HS-5 (cell line): ENCODE data around the gene NSG1.

Experiments
- DNase-seq: peaks from one replicate; pipeline ENCODE4 v3.0.0-alpha.2; 2012; ENCODE audit warnings: low read depth

The NSG1 gene

DNA sequence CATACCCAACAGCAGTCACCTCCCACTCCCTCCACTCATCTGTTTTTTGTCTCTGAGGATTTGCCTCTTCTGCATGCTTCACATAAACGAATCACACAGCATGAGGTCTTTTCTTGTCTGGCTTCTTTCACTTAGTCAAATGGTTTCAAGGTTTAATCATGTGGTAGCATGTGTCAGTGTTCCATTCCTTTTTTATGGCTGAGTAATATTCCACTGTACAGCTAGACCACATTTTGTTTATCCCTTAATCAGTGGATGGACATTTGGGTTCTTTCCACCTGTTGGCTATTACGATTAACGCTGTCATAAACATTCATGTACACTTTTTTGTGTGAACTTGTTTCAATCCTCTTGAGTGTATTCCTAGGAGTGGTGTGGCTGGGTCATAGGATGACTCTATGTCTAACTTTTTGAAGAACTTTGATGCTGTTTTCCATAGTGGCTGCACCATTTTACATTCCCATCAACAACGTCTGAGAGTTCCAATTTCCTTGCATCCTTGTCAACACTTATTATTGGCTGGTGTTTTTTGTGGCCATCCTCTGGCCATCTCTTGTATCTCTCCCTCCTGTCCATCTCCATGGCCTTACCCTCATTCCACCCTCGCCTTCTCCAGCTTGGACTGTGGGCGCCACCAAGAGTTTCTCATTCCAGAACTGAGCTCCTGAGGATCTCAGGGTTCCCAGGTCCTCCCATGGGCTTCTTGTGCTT is 12.4 kb upstream of the NSG1 start:
- no peak for DNase-seq

- no peak for DNase-seq
Observed at GRCh38 chr4:4376074-4376473, 10.8 kb upstream of the NSG1 start.

GRCh38 chr4:4377191-4377590 is 9.7 kb upstream of the NSG1 start:
- DNase-seq = no peak

- no peak for DNase-seq
Observed at GRCh38 chr4:4377732-4378460, 9.0 kb upstream of the NSG1 start.

GRCh38 chr4:4379540-4380087 is 7.3 kb upstream of the NSG1 start:
- DNase-seq = no peak

GRCh38 chr4:4383085-4383484 is 3.8 kb upstream of the NSG1 start:
- DNase-seq = no peak

GRCh38 chr4:4384837-4385236 is 2.1 kb upstream of the NSG1 start:
- DNase-seq = no peak

DNA sequence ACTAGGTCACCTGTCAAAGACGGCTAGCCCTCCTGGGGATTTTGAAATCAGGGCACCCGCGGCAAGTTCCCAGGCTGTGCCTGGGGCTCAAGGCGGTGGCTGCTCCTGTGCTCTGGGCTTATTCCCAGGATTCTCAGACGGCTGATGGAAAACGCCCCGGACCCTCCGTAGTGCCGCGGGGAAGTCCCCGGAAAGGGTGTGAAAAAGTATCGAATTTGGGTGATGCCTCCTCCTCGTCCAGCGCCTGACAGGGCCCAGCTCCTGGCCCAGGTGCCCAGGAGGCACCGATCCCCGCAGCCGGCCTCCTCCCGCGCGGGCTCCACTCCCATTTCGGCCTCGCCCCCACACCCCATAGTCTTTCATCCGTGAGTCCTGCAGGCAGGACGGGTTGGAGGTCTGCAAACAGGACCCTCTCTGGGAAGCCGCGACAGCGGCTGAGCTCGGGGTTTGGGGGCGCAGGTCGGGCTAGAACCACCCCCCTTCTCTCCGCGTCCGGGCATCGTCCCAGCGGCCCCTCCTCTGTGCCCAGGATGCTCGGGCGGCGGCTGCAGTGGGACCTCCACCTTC is 1.1 kb upstream of the NSG1 start:
- no peak for DNase-seq

DNA sequence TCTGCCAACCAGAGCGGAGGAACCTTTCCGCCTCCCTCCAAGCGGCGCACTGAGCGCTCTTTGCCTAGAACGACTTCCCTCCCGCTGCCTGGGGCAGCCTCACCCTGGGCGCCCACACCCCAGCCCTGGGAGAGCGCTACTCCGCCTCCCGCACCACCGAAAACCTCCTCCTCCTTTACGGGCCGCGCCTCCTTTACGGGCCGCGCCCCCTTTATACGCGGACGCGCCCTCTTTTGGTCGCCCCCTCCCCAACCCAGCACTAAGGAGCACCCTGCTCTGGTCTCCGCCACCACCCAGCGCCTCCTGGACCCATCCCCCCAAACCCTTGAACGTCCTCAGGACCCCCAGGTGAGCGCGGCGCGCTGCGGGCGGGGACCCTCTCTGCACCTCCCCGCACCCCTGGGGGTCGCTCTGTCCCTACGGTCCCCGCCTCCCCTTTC is 586 bp upstream of the NSG1 start:
- no peak for DNase-seq

DNA sequence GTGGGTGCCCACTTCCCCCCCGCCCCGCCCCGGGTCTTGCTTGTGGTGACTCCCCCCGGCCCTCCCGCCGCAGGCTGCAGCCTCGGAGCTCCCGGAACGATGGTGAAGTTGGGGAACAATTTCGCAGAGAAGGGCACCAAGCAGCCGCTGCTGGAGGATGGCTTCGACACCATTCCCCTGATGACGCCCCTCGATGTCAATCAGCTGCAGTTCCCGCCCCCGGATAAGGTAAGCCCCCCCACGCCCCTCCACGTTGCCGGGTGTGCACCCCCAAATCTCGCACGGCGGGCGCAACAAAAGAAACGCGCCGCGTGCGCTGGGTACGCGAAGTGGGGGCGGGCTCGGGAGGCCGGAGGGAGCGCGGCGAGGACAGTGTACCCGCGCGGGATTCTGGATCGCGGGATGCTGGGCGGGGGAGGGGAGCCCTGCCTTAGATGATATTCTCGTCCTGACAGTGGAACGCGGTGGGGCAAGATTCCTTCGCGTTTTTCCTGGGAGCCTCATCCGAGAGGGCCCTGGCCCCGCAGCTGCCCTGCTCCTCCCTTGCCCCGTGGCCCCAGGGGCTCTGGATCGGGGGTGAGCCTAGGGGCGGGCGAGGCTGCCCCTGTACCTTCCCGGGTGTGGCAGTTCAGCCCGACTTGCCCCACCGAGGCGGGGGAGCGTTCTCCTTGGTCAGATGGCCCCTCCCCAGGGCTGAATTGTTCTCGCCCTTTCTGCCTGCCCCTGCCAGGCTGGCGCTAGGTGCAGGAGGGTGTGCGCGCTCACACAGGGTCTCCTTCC is 819 bp downstream of the NSG1 start:
- no peak for DNase-seq

- DNase-seq = no peak
Observed at GRCh38 chr4:4388311-4388790, 1.4 kb downstream of the NSG1 start.

DNA sequence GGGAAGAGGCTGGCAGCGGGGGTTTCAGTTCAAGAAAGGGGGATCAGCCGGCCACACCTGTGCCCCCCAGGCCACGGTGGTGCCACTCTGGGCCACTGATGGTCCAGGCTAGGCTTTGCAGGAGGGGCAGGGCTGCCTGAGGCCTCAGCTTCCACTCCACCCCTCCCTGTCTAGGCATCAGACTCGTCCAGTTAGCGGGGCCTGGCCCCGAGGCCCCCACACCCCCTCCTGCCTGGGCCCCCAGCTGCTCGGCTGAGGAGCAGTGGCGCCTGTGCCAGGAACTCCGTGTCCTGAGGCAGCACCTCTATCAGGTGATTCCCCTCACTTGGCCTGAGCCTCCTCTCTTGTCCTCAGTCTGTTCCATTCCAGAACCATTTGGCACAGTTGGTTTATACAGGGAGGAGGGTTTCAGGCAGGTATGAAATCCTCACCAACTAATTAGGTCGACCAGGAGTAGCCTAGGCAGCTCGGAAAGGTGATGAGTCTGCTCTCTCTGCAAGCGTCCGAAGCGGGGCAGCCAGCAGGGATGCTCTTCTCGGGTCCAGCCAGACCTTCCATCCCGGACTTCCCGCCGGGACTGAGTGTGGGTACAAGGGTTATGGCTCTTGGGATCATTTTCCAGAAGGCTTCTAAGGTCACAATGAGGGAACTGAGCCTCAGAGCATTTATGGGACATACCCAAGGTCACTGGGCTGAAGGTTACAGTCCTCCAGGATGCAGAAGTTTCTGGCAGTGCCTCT is 2.1 kb downstream of the NSG1 start:
- no peak for DNase-seq

GRCh38 chr4:4390046-4390445 is 3.1 kb downstream of the NSG1 start:
- no peak for DNase-seq

GRCh38 chr4:4390515-4391240 is 3.8 kb downstream of the NSG1 start:
- DNase-seq = no peak

GRCh38 chr4:4391866-4392265 is 5.0 kb downstream of the NSG1 start:
- no peak for DNase-seq

DNA sequence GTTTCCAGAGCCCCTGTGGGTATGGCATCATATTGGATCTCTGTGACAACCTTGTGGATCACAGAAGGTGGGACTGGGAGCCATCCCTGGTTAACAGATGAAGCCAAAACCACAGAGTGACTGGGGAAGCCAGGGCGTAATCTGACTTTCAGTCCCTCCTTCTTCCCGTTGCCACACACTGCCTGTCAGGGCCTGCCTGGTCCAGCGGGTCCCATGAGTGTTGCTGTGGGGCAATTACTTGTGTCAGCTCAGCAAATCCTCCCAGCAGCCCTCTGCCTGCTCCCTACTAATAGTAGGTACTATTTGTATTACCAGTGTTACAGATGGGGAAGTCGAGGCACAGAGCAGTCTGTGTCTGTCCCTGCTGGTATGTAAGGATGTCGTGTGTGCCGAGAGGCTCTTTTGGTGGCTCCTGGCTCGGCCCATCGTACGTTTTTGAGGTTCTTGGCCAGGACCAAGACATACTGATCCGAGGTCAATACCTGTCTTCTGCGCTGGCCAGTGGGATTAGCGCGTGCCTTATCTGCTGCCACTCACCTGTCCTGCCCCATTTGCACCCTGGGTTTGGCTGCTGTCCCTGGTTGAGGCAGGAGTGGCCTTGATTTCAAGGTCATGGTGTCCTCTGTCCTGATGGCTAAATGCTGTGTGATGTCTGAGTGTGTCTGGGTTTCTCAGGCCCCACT is 5.7 kb downstream of the NSG1 start:
- DNase-seq = no peak

GRCh38 chr4:4394644-4395043 is 7.7 kb downstream of the NSG1 start:
- DNase-seq = no peak

- no peak for DNase-seq
Observed at GRCh38 chr4:4395371-4395770, 8.5 kb downstream of the NSG1 start.

DNA sequence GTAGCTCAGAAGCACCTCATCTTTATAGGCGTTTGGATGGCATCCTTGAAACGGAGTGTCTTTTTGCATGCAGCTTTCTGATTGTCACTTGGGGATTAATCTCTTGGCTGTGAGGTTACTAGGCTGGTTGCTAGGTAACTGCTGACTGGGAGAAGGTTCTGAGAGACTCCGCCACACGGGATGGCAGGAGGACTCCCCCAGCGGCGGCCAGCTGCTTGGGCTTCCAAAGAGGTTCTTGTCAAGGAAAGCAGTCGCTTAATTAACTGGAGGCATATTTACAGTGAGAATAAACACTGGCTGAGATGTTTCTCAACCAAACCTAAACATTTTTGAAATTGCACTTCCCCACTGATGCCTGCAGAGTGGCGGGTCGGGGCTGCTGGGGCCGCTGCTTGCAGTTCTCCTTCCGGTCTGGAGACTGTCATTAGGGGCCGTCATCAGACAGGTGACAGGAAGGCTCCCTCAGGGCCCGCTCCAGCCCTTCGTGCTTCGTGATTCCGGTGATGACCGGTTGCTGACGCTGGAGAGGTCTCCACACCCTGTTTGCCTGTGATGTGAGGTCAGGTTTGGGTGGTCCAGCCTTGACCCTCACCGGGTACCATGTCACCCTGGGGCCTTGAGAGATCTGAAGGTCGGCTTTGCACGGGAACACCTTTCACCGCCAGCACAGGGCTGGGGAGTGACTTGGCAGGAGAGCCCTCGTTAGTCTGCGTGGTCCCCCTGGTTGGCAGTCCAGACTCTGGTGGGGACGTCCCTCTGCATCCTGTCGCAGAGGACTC is 9.1 kb downstream of the NSG1 start:
- DNase-seq = no peak
